ENCODE results near the gene ARHGEF1.
"Not testable (repeated sequence)": the region's sequence is repeated elsewhere in the genome, so short reads cannot be mapped to it uniquely, and the experiment has no call there.

Gene ARHGEF1

DNA sequence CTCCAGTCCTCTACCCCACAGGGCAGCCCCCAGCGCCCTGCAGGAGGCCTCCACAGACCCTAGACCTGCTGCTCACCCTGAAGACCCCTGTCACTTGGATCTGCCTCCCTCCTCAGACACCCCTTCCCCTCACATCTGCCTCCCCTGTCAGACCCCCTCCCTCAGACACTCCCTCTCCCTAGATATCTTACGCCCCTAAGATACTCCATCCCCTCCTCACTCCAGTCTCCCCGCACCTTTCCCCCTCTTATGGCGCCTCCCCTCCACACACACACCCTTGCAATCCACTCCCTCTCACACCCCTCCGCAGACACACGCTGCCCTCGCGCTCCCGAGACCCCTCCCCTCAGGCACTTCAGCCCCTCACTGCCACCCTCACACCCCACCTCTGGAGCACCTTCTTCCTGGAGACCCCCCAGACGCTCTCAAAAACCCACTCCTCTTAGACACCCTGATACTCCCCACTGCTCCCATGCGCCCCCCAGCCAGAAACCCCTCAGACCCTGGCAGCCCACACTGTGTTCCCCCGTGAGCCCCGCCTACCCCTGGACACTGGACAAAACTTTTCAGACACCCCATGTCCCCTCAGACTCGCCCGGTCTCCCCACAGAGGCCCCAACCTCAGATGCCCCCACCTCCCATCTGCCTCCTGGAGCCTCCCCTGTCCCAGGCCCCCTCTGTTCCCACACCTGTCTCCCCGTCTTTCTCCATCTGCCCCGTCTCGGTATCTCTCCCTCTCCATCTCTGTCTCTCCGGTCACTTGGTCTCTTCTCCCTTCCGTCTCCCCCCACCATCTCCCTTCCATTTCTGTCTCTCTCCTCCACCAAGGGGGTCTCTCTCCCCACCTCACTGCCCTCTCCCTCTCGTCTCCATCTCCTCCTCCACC lies 30.8 kb downstream of the ARHGEF1 start:
- intact Hi-C loops (cut with DNase I), result no loop called here
- DNase-seq, result no peak

DNA sequence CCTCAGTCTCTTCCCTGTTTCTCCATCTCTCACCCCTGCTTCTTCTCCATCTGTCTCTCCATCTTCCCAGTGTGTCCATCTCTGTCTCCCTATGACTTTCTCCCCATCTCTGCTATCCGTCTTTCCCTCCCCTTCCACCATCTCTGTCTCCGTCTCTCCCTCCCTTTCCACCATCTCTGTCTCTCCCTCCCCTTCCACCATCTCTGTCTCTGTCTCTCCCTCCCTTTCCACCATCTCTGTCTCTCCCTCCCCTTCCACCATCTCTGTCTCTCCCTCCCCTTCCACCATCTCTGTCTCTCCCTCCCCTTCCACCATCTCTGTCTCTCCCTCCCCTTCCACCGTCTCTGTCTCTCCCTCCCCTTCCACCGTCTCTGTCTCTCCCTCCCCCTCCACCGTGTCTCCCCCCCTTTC lies 31.4 kb downstream of the ARHGEF1 start:
- DNase-seq; intact Hi-C loops (cut with DNase I): not testable (repeated sequence)

DNA sequence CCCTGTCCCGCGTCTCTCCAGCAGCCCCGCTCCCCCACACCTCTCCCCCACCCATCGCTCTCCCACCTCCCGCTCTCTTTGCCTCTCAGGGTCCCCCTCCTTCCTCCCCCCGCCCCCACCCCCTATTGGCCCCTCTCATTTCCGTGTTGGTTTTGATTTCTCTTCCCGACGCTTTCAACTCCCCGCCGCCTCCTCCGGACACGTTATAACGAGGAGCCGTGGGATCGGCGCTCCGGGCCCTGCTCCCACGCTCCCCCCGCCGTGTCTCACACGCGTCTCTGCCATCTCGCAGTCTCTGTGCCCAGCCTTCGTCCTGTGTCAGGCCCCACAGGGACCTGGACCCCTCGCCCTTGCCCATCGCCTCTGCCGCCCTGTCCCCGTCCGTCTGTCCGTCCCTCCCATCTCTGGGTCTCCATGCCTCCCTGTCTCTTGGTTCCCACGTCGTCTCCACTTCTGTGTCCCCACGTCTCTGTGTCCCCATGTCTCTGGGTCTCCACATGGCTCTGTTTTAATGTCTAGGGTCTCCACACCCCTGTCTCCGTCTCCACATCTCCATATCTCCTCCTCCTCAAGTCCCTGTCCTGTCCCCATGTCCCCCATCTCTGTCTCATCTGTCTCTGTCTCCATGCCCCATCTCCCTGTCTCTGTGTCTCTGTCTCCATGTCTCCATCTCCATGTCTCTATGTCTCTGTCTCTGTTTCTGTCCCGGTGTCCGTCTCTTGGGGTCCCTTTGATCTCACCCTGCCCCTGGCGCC lies 32.2 kb downstream of the ARHGEF1 start:
- intact Hi-C loops (cut with DNase I), result no loop called here
- DNase-seq, result no peak

DNA sequence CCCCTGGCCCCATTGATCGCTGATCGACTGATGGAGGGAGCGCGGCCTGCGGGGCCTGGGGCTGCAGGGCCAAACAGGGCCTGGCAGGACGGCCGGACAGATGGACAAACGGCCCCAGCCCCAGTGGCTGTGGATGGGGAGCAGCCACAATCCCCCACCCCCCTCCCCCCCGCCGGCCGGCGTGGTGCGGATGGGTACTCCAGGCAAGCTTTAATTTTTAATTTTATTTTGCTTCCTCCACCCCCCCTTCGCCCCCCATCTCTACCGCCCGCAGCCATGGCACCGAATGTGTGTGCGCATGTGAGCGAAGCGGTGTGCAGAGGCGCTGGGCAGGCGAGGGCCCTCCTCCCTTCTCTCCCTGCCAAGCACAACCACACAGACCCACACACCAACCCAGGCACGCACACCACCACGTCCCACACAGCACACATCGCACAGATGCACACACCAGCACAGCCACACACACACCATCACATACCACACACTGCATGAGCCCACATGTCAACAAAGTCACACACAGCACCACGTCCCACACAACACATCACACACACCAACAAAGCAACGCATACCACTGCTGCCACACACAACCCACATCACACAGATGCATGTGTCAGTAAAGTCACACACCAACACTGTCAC lies 32.9 kb downstream of the ARHGEF1 start:
- no peak for DNase-seq
- intact Hi-C loops (cut with DNase I), result no loop called here

DNA sequence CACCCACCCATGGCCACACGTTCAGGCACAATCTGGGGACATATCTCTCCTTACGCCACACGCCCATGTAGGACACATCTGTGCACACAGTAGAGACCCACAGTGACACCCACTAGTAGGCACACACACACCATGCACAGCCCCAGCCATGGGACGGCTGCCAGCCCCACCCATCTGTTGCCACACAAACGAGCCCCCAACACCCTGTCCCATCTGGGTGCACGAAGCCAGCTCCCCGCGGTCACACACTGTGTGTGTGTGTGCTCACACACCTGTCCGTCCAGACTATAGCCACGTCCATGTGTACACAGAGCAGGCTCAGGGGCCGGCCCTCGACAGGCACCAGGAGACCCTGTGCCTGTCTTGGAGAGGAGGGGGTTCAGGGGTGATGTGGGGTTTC lies 34.7 kb downstream of the ARHGEF1 start:
- intact Hi-C loops (cut with DNase I), result no loop called here
- DNase-seq, result no peak

DNA sequence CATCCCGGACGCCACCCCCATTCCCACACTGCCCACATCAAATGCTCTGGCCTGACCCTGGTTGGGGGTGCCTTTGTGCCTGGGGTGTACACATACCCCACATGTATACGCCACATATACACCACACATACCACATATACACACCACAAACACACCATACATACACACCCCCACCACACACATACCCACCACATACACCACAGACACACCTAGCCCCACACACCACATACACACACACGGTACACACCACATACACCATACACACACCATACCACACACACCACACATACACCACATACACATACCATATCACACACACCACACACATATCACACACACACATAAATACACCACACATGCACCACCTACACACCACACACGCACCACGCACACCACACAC lies 35.1 kb downstream of the ARHGEF1 start:
- intact Hi-C loops (cut with DNase I), result no loop called here
- peak in 1 of 10 donors; percentile 1 for DNase-seq

DNA sequence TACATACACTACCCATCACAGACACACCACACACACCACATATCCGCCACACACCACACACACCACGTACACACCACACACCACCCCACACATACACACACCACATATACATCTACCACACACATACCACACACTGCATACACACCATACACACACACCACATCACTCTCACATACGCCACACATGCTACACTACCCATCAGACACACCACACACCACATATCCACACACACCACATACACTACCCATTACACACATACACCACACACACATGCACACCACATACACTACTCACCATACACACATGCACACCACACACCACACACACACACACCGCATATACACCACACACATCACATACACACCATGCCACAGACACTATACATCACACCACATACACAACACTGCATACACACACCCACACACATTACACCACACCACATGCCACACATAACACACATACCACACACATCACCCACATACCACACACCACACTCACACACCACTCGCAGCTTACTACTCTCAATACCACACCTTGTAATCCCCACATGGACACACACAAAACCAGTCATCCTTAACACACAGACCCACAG lies 35.8 kb downstream of the ARHGEF1 start:
- intact Hi-C loops (cut with DNase I), result no loop called here

DNA sequence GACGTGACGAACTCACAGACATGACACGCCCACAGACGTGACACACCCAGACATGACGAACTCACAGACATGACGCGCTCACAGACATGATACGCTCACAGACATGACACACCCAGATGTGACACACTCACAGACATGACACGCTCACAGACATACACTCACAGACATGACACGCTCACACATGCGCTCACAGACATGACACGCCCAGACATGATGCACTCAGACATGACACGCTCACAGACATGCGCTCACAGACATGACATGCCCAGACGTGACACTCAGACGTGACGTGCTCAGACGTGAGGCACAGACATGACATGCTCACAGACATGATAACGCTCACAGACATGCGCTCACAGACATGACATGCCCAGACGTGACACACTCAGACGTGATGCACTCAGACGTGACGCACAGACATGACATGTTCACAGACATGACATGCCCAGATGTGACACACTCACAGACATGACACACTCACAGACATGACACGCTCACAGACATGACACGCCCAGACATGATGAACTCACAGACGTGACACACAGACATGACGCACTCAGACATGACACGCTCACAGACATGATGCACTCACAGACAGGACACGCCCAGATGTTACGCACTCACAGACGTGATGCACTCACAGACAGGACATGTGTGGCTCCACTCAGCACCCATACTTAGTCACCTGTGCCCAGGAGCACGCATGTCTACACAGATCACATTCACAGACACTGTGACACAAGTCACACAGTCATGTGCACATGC lies 37.1 kb downstream of the ARHGEF1 start:
- intact Hi-C loops (cut with DNase I), result no loop called here
- DNase-seq, result peak in 1 of 10 donors; percentile 25

More for the DNA sequence above, 35.8 kb downstream of the ARHGEF1 start:
- no peak for DNase-seq

DNA sequence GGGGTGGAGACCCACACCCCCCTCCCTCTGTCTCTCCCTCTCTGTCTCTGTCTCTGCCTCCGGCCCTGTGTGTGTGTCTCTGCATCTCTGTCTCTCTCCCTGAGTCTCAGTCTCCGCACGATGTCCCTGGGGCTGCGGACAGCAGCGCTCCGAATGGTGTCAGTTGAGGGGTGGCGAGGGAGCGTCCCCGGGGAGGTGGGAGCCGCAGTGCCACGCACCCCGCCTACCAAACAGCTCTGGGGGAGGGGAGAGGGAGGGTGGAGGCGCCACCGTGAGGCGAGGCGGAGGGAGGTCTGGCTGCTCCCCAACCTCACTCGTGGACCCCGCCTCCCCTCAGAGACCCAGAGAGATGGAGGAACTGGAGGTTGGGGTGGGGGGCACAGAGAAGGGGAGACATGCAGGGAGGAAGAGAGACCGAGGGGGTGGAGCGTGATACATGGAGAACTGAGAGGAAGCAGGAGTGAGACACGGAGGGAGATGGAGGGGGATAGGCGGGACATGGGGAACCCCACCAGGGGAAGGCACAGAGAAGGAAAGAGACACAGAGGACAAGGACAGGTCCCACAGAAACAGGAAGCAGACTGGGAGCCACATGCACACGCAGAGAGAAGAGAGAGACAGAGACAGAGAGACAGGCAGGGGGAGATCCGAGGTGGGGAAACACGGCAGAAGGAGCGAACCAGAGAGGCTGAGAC lies 38.0 kb downstream of the ARHGEF1 start:
- peak in 1 of 10 donors; percentile 23 for DNase-seq
- intact Hi-C loops (cut with DNase I), result no loop called here

DNA sequence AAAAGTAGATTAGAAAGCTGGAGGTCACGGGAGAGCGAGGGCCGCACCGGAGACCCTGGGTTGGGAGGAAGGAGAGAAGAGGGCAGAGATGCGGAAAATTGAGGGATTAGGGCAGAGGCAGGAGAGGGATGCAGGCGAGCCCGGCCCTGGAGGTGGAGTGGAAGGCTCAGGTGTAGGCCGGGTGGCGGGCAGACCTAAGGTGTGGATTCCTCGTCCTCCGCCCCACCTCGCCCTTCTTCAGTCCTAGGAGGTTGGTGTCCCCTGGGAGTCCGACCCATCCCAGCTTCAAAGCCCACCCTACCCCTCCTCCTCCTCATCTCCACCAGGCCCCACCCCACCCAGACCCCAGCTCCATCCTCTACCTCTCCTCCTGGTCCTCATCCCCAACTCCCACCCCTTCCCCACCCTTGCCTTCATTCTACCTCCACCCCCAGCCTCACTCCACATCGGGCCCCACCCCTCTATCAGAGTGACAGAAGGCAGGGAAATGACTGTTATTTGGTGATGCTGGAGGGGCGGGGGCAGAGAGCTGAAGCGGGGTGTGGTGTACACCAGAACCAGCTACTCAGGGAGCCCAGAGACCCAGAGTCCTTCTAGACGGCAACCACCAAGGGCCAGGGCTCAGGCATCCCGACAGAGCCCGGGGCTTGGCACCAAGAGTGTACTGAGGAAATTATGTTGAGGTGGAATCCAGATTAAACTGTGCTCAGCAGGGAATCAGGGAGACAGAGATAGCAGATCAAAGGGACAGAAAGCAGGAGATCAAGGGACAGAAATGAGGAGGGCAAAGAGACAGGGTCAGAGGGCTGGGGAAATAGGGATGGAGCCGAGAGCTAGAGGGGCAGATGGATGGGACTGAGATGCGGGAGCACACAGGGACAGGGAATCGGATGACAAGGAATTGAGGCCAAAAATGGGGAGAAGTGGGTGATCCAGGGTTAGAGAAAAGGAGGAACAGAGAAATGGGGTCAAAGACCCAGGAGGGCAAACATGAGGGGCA lies 38.9 kb downstream of the ARHGEF1 start:
- DNase-seq, result no peak
- intact Hi-C loops (cut with DNase I), result no loop called here

DNA sequence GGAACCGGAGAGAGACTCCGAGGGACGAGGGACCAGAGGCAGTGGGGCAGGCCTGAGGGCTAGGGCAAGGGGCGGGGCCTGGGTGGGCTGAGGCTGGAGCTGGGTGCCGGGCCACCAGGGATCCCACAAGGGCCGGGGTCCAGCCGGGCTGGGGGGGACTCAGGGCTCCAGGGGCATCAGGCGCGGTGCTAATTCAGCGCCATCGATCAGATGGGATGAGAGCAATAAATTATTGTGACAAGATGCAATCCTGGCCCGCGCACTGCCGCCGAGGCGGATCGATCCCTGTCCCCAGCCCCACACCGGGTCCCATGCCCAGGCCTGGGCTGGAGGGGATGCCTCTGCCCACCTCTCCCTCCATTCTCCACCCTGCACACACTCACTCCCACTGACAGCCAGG lies 39.6 kb downstream of the ARHGEF1 start:
- intact Hi-C loops (cut with DNase I), result no loop called here
- DNase-seq, result no peak

DNA sequence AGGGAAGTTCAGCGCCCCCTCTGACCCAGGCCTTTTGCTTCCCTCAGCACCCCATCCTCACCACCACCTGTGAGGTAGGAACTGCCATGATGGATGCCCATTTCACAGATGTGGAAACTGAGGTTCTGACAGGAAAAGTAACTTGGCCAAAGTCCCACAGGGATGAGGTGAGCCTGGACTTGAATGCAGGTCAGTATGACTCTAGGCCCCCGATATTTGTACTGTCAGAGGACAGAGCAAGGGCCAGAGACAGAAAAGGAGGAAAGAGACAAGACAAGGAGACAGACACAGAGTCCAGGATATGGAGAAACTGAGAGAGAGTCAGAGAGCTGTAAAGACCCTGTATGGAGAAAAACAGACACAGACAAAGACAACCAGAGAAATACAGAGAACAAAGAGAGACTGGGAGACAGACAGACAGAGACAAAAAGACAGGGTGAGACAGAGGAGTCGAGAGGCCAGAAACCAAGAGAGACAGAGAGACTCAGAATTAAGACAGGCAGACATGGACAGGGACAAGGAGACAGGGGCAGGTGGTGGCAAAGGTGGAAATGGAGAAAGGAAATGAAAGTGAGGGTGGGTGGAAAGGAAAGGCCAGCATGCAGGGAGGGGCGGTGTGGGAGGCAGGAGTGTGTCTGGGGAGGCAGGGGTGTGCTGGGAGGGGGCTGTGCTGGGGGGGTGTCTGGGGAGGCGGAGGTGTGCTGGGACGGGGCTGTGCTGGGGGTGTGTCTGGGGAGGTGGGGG lies 40.2 kb downstream of the ARHGEF1 start:
- intact Hi-C loops (cut with DNase I), result no loop called here

DNA sequence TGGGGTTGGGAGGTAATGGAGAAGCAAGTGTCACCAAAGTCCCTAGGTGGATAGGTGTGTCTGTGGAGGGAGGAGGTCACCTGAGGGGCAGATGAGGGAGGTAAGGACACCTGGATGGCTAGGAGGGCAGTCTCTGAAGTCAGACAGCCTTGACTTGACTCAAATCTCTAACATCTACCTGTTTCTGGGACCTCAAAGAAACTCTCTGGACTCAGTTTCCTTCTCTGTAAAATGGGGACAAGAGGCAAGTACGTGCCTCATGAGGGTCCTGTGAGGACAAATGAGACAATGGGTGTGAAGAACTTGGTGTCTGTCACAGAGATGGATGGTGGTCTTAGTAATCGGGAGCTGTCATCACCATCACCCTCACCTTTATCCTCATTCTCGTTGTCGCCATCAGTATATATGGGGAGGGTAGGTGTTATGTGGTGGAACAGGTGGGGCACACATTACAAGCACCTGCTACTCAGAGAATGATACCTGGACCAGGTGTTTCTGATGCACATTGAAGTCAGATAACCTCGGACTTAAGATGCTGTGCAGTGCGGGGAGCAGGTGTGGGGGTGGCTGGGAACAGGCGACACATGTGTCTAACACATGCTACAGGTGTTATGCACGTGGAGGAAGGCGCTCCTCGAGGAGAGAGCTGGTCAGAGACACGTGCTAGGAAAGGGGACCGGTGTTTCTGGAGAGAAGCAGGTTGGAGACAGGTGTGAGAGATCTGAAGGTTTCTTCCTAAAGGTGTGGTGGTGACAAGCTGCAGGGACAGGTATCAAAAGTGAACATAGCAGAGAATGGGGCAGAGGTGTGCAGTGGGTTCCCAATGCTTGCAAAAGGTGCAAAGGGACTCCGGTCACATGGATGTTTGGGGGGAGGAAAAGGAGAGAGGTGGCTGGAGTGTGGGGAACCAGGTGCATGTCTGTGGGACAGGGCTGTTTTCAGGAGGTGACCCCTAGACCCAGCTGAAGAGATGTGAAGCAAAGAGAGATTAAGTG lies 41.5 kb downstream of the ARHGEF1 start:
- peak in 1 of 10 donors; percentile 2 for DNase-seq
- intact Hi-C loops (cut with DNase I), result no loop called here

More for the DNA sequence above, 40.2 kb downstream of the ARHGEF1 start:
- no peak for DNase-seq

DNA sequence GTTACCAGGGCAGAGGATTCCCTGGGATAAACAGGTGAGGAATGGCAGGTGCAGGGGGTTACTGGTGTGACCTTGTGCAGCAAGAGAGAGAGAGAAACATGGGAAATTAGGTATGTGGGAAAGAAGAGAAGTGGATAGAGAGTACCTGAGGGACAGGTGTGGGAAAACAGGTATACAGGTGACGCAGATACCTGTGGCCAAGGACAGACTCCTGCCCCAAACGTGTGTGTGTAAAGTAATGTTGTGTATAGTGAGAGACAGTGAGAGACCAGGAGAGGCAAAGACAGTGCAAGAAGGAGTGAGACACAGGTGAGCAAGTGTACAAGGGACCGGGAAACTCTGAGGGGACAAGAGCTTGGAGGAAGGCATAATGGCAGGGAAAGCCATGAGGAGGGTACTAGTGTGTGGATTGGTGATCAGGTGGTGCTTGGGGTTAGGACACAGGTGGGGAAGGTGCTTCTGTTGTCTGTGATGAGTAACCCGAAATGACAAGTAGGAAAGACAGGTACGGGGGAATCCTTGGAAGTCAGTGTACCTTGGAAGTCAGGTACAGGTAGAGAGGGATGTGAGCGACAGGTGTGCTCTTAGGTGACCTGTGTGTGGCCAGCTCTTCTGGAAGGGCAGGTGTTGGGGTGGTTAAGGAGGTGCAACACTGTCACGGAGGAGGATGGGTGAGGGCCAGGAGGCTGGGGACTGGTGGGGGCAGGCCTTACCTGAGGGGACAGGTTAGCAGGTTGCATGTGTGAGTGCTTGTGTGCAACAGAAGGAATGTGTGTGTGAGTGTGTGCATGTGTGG lies 42.4 kb downstream of the ARHGEF1 start:
- peak in 1 of 10 donors; percentile 3 for DNase-seq
- intact Hi-C loops (cut with DNase I), result no loop called here

DNA sequence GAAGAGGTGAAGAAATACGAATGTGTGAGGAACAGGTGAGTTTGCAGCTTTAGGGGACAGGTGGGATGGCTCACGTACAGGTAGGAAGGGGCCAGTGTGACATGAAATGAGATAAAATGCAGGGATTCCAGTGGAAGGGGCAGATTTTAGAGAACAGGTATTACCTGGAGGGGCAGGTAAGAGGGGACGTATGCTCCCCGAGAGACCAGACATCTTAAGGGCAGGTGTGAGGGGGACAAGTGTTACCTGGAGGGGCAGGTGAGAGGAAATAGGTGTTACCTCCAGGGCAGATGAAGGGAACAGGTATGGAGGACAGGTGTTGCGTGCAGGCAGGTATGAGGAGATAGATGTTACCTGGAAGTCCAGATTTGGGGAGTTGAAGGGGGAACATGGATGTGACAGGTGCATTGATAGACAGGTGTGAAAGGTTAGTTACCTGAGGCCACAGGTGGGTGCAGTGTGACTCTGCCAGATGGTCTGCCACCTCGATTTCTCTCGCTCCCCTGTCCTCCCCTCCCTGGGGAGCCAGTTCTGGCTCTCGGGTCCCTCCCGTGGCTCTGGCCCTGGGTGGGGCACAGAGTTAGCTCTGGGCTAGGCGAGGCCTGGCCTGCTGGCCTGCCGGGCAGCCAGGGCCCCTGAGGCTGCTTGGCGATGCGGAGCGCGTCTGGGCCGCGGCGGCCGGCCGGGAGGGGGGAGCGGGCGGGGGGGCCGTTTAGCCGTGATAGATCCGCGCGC lies 43.2 kb downstream of the ARHGEF1 start:
- DNase-seq, result peak in 1 of 10 donors; percentile 22
- intact Hi-C loops (cut with DNase I), result no loop called here
